ENCODE data around the gene ANKH. TPM values are rescaled to one million over a fixed set of nuclear protein-coding genes. Genes with fewer than 3 reads are reported as not detected.

Gene ANKH
- polyA plus RNA-seq, 1 donor from 2014 or later = 9.9 TPM

GRCh38 chr5:14734396-14734795, 137.2 kb downstream of the ANKH start:
- Histone ChIP-seq H3K9me2 (ENCODE audit: insufficient read depth, low read length) (no peaks in the 10 kb centered on the region), H3K27me3 (ENCODE audit: insufficient read depth, low read depth, low read length) (no peaks in the 10 kb centered on the region), H3K4me3 (ENCODE audit: low read length) (no peak overlapping the region), H3K79me2 (replicated peaks; ENCODE audit: insufficient read depth, low read length) (no peaks in the 10 kb centered on the region), H3K4me2 (ENCODE audit: low read length) (no peak overlapping the region), H3K27ac (ENCODE audit: low read length) (no peak overlapping the region), H4K20me1 (ENCODE audit: insufficient read depth) (no peaks in the 10 kb centered on the region), H3K9me3 (ENCODE audit: low read length) (no peaks in the 10 kb centered on the region), H3K9ac (ENCODE audit: low read length) (no peak overlapping the region), H3F3A (ENCODE audit: insufficient read depth, low read length, poor library complexity, severe bottlenecking) (no peaks in the 10 kb centered on the region), H3K36me3 (ENCODE audit: insufficient read depth, low read length) (no peaks in the 10 kb centered on the region), H2AFZ (ENCODE audit: low read depth, low read length) (no peak overlapping the region)
- no peak for TF ChIP-seq RAD21 (conservative IDR thresholded peaks at IDR 0.05)
- TF ChIP-seq MXI1 (conservative IDR thresholded peaks at IDR 0.05; ENCODE audit: poor library complexity, severe bottlenecking) = no peak
- no peak for TF ChIP-seq REST (IDR thresholded peaks at IDR 0.05; ENCODE audit: borderline replicate concordance)
- TF ChIP-seq EP300 (conservative IDR thresholded peaks at IDR 0.05; ENCODE audit: poor library complexity, severe bottlenecking) = no peak
- TF ChIP-seq SMC3 (conservative IDR thresholded peaks at IDR 0.05; ENCODE audit: poor library complexity) = no peak
- no peak for TF ChIP-seq POLR2AphosphoS5 (IDR thresholded peaks at IDR 0.05)
- no peak for TF ChIP-seq EZH2 (IDR thresholded peaks at IDR 0.05; ENCODE audit: borderline replicate concordance, insufficient read depth, low read length, poor library complexity, severe bottlenecking)
- TF ChIP-seq TAF1 (IDR thresholded peaks at IDR 0.05; ENCODE audit: low read depth) = no peak
- TF ChIP-seq CTCF (IDR thresholded peaks at IDR 0.05; ENCODE audit: poor library complexity, severe bottlenecking) = no peak

- Histone ChIP-seq H3K79me2 (replicated peaks; ENCODE audit: insufficient read depth, low read length) (no peaks in the 10 kb centered on the region), H3K27ac (ENCODE audit: low read length) (no peak overlapping the region)
- TF ChIP-seq EP300 (conservative IDR thresholded peaks at IDR 0.05; ENCODE audit: poor library complexity, severe bottlenecking) = no peak
- TF ChIP-seq REST (IDR thresholded peaks at IDR 0.05; ENCODE audit: borderline replicate concordance) = no peak
- TF ChIP-seq SMC3 (conservative IDR thresholded peaks at IDR 0.05; ENCODE audit: poor library complexity) = no peak
- TF ChIP-seq TAF1 (IDR thresholded peaks at IDR 0.05; ENCODE audit: low read depth) = no peak
- no peak for TF ChIP-seq CTCF (IDR thresholded peaks at IDR 0.05; ENCODE audit: poor library complexity, severe bottlenecking)
- TF ChIP-seq RAD21 (conservative IDR thresholded peaks at IDR 0.05) = no peak
- no peak for TF ChIP-seq EZH2 (IDR thresholded peaks at IDR 0.05; ENCODE audit: borderline replicate concordance, insufficient read depth, low read length, poor library complexity, severe bottlenecking)
- no peak for TF ChIP-seq MXI1 (conservative IDR thresholded peaks at IDR 0.05; ENCODE audit: poor library complexity, severe bottlenecking)
- no peak for TF ChIP-seq POLR2AphosphoS5 (IDR thresholded peaks at IDR 0.05)
Observed at GRCh38 chr5:14733661-14734060, 137.9 kb downstream of the ANKH start.

More at GRCh38 chr5:14733661-14734060, 137.9 kb downstream of the ANKH start:
- Histone ChIP-seq H3K36me3 (ENCODE audit: insufficient read depth, low read length) (no peaks in the 10 kb centered on the region), H3K9me2 (ENCODE audit: insufficient read depth, low read length) (no peaks in the 10 kb centered on the region), H4K20me1 (ENCODE audit: insufficient read depth) (no peaks in the 10 kb centered on the region), H3K9ac (ENCODE audit: low read length) (no peak overlapping the region), H2AFZ (ENCODE audit: low read depth, low read length) (no peak overlapping the region), H3F3A (ENCODE audit: insufficient read depth, low read length, poor library complexity, severe bottlenecking) (no peaks in the 10 kb centered on the region), H3K27me3 (ENCODE audit: insufficient read depth, low read depth, low read length) (no peaks in the 10 kb centered on the region), H3K4me2 (ENCODE audit: low read length) (no peak overlapping the region), H3K9me3 (ENCODE audit: low read length) (no peaks in the 10 kb centered on the region), H3K4me3 (ENCODE audit: low read length) (no peak overlapping the region)

All from neural cell (in vitro differentiated cells).